Right lobe of liver (tissue), 6 donors: ENCODE measurements around the gene GSG1. TPM values are rescaled to one million over a fixed set of nuclear protein-coding genes. Genes with fewer than 3 reads are reported as not detected.

ENCODE experiments used
- ATAC-seq, 4 donors: fragments of 200-7000 bp; cut with Tn5 transposase; one replicate each; pipeline ENCODE4 v1.9.1; 2020; ENCODE audit warnings: mild to moderate bottlenecking in 4 of 4, moderate library complexity in 4 of 4
- DNase-seq, 3 donors: peaks; one replicate each; pipeline ENCODE4 v3.0.0-alpha.2; 2020
- H3K27ac ChIP-seq, 3 donors: fragments of 200-600 bp; one replicate each; pipeline ENCODE4 v1.8.0; 2022
- H3K27me3 ChIP-seq, 2 donors: fragments of 200-600 bp; one replicate each; pipeline ENCODE4 v1.8.0; 2022
- H3K36me3 ChIP-seq, 4 donors: fragments of 200-600 bp; sonication (generic) in 1 of 4; one replicate each; pipeline versions ENCODE4 v1.5.1 to v1.8.0; 2017 to 2022; ENCODE audit warnings: control low read depth in 1 of 4
- H3K4me1 ChIP-seq, 4 donors: fragments of 200-600 bp; sonication (generic) in 1 of 4; one replicate each; pipeline versions ENCODE4 v1.5.1 to v1.8.0; 2017 to 2022; ENCODE audit warnings: control low read depth in 1 of 4
- H3K4me3 ChIP-seq, 3 donors: fragments of 200-600 bp; one replicate each; pipeline ENCODE4 v1.8.0; 2022
- H3K9me3 ChIP-seq, 4 donors: fragments of 200-600 bp; sonication (generic) in 1 of 4; one replicate each; pipeline versions ENCODE4 v1.5.1 to v1.8.0; 2017 to 2022; ENCODE audit warnings: control low read depth in 1 of 4
- CTCF ChIP-seq, 4 donors: fragments of 200-600 bp in 3 of 4; fragments of 450-650 bp in 1 of 4; IDR thresholded peaks; one replicate each; pipeline versions ENCODE4 v1.5.1 to v1.8.0; 2016 to 2022; ENCODE audit warnings: antibody characterized with exemption in 4 of 4, mild to moderate bottlenecking in 2 of 4
- POLR2A ChIP-seq: fragments of 450-650 bp; IDR thresholded peaks from one replicate; pipeline ENCODE4 v1.6.1; 2017; ENCODE audit warnings: antibody characterized with exemption, mild to moderate bottlenecking
- WGBS: methylation state at CpG from one replicate; pipeline ENCODE4 v1.1.6; 2018; ENCODE audit warnings: low coverage, low lambda C conversion rate; ENCODE audit not compliant: insufficient coverage; ENCODE audit errors: missing lambda C conversion rate; 5-methylcytosine and 5-hydroxymethylcytosine counted together
- intact Hi-C, 2 donors: fragments of 100-400 bp; cut with DNase I; formaldehyde crosslinking; loops; one replicate each; pipeline versions ENCODE4 v1.11.2 to v1.14.1; 2022
- total RNA-seq, 6 experiments: library from RNA; depleted of rRNA in 2 of 6; stranded (reverse); fragments of >200 nt in 2 of 6; fragmentation: NEBNext Ultra II Directional in 3 of 6; extraction: Animal tissue kit (Norgen Biotek cat#: 25700) in 3 of 6; gene quantifications; one replicate each; pipeline versions ENCODE4 v1.1.0 to v1.2.4, GENCODE V29; 2016 to 2023
- donor health status: DM: no; HTN: yes; CAD: no.
- donor health status: DM: no; HTN: no; CAD: no.
- donor health status: DM: no; HTN: no; CAD: no.
- donor health status: DM: no; HTN: yes; CAD: no.
- donor health status: DM: no; HTN: yes; CAD: no.

Gene GSG1
- total RNA-seq, 6 experiments from 2014 or later = not detected

GRCh38 chr12:13119826-13120225 is 16.4 kb upstream of the GSG1 start:
- 79% methylated on average over 2 of the region's 2 CpGs for WGBS
- no peaks in the 10 kb centered on the region for H3K4me1 ChIP-seq
- H3K4me3 ChIP-seq = no peak overlapping the region
- no peaks in the 10 kb centered on the region for H3K36me3 ChIP-seq
- intact Hi-C loops = no loop called here
- no peak for DNase-seq
- TF ChIP-seq CTCF (IDR thresholded peaks at IDR 0.05) = no peak
- TF ChIP-seq POLR2A = no peak
- H3K27me3 ChIP-seq = no peaks in the 10 kb centered on the region
- peak in 1 of 4 donors; percentile 28 for ATAC-seq
- H3K9me3 ChIP-seq = no peaks in the 10 kb centered on the region
- no peak overlapping the region for H3K27ac ChIP-seq

GRCh38 chr12:13117029-13117428 is 13.6 kb upstream of the GSG1 start:
- no peaks in the 10 kb centered on the region for H3K36me3 ChIP-seq
- ATAC-seq (no peak), DNase-seq (no peak)
- no peak overlapping the region for H3K4me3 ChIP-seq
- no peaks in the 10 kb centered on the region for H3K9me3 ChIP-seq
- H3K27ac ChIP-seq = no peak overlapping the region
- intact Hi-C loops = no loop called here
- H3K4me1 ChIP-seq = no peaks in the 10 kb centered on the region
- WGBS = 67% methylated on average over 6 of the region's 6 CpGs
- H3K27me3 ChIP-seq = no peaks in the 10 kb centered on the region
- TF ChIP-seq CTCF (IDR thresholded peaks at IDR 0.05) (no peak), POLR2A (no peak)

GRCh38 chr12:13116259-13116658 is 12.8 kb upstream of the GSG1 start:
- DNase-seq (no peak), ATAC-seq (no peak)
- WGBS = 73% methylated on average over 7 of the region's 7 CpGs
- no peaks in the 10 kb centered on the region for H3K36me3 ChIP-seq
- no peak overlapping the region for H3K4me3 ChIP-seq
- no peak overlapping the region for H3K27ac ChIP-seq
- no peaks in the 10 kb centered on the region for H3K27me3 ChIP-seq
- H3K4me1 ChIP-seq = no peaks in the 10 kb centered on the region
- intact Hi-C loops = no loop called here
- TF ChIP-seq CTCF (IDR thresholded peaks at IDR 0.05) (no peak), POLR2A (no peak)
- no peaks in the 10 kb centered on the region for H3K9me3 ChIP-seq

GRCh38 chr12:13114251-13115052 is 11.0 kb upstream of the GSG1 start:
- TF ChIP-seq POLR2A (no peak), CTCF (IDR thresholded peaks at IDR 0.05) (no peak)
- Histone ChIP-seq H3K36me3 (no peaks in the 10 kb centered on the region), H3K4me3 (no peak overlapping the region), H3K27me3 (no peaks in the 10 kb centered on the region), H3K4me1 (no peaks in the 10 kb centered on the region), H3K9me3 (no peaks in the 10 kb centered on the region), H3K27ac (no peak overlapping the region)
- intact Hi-C loops = no loop called here
- no peak for ATAC-seq
- no peak for DNase-seq
- 66% methylated on average over 11 of the region's 15 CpGs for whole genome bisulfite sequencing
